Amniotic stem cell (primary cell): ENCODE measurements around the gene SMAD1.

Experiments
- DNase-seq: peaks from one replicate; lab custom pipeline; 2025; lab: John Stamatoyannopoulos, UW

SMAD1 gene

GRCh38 chr4:145481164-145481941, at the start of gene SMAD1:
Gene SMAD1 (plus strand): TSS chr4:145481853. CDS start chr4:145514614, 32,761 bp downstream.
- DNase-seq: peak; percentile 34

DNA sequence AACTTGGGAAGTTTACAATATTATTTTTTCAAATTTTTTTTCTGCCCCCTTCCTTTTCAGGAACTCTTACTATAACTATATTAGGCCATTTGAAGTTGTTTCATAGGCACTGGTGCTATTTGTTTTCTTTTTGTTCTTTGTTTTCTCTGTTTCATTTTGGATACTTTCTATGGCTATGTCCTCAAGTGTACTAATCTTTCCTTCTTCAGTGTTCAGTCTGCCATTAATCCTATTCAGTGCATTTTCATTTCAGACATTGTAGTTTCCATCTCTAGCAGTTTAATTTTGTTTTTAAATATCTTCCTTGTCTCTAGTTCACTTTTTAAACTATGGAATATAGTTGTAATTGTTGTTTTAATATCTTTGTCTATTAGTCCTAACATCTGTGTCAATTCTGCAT, 48.0 kb upstream of the SMAD1 start:
- no peak for DNase-seq

- DNase-seq: no peak
Measured at GRCh38 chr4:145435646-145436045, 46.0 kb upstream of the SMAD1 start.

- no peak for DNase-seq
Measured at GRCh38 chr4:145436114-145436513, 45.5 kb upstream of the SMAD1 start.

- no peak for DNase-seq
Measured at GRCh38 chr4:145436796-145437195, 44.9 kb upstream of the SMAD1 start.

GRCh38 chr4:145437466-145437865, 44.2 kb upstream of the SMAD1 start:
- no peak for DNase-seq

DNA sequence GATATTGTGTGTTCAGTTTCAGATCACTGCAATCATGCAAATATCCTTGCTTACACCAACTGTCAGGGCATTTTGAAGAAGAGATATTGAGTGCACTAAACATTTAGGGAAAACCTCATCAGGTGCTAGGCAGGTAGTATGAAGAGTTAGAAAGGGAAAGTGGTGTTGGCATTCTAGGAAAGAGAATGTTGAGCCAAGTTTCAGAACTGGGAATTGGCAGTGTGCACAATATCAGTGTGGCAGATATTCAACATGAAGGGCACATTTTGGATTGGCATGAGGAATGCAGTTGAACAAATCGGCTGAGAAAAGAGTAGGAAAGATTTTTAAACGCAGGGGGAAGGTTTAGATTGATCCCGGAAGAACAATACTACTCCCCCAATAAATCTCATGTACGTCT, 43.4 kb upstream of the SMAD1 start:
- DNase-seq: no peak

DNA sequence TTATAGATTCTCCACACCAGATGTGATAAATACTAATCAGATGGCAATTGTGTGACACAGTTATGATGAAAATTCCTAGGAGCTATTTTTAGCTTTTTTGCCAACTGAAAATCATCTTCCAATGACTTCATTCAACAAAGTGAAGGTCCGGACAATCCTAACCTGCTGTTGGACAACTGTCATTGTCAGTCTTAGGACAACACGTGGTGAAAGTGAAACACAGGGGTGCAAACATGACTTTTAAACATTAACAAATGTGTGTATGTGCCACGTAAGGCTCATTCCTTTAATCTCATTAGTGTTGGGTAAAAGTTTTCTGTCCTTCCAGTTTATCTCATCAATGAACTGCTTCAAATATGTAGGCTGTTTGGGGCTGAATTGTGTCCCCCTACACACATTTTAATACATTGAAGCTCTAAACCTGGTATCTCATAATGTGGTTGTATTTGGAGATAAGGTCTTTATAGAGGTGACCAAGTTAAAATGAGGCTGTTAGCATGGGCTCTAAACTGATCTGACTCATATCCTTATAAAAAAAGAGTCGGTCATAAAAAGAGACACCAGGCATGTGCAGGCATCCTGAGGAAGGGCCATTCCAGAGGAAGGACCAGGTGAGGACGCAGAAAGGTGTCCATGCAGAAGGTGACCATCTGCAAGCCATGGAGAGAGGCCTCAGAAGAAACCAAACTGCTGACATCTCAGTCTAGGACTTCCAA, 41.2 kb upstream of the SMAD1 start:
- DNase-seq: no peak

- DNase-seq: no peak
Measured at GRCh38 chr4:145446184-145446583, 35.5 kb upstream of the SMAD1 start.

- no peak for DNase-seq
Measured at GRCh38 chr4:145451895-145452294, 29.8 kb upstream of the SMAD1 start.

- DNase-seq: no peak
Measured at GRCh38 chr4:145452447-145453162, 29.0 kb upstream of the SMAD1 start.

DNA sequence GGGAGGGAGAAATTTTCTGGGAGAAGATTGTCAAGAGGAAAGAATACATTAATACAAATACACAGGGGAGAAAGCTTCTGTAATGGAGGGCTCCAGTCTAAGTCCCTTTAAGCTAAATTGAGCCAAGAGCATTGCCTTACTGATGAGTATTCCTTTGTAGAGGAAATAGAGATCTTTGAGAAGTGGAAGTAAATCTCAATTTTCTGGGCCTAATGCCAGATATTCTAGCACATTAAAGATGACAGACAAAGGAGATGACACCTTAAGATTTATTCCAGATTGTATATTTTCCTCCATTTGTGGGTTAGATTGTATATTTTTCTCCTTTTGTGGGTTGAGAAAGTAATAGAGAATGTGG, 28.5 kb upstream of the SMAD1 start:
- DNase-seq: no peak

GRCh38 chr4:145473203-145473602, 8.4 kb upstream of the SMAD1 start:
- no peak for DNase-seq

- DNase-seq: no peak
Measured at GRCh38 chr4:145480257-145480656, 1.4 kb upstream of the SMAD1 start.

GRCh38 chr4:145481942-145482208, 222 bp downstream of the SMAD1 start:
- no peak for DNase-seq

DNA sequence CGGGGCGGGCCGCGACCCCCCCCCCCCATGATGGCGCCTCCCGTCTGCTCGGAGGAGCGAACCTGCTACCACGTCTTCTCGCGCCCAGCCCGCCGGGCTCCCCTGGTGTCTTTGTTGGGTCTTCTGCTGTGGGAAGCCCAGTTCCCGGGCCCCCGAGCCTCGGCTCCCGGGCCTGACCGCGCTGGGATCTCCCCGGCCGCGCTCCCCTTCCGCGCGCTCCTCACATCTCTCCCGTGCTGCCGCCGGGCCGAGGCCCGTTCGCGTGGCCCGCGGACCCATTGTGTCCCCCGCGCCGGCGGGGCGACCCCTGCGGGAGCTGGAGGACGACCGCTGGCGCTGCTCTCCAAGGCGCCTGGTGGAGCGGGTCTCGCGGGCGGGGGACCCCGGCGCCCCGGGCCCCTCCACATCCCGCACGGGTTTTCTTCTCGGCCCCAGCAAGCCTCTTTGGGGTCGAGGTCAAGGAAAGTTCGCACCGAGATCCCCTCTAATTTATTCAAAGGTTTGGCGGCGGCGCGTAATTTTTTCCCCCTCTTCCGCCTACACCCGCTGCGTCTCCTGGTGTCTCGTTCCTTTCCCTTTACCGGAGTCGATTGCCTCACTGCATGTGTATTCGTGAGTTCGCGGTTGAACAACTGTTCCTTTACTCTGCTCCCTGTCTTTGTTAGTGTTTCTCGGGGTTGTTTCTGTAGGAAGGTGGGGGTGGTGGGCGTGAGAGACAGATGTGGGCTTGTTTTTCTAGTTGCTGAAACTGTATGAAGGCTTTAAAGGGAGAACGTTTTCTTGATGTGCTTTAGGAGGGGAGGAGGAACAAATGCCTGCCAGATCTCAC, 770 bp downstream of the SMAD1 start:
- DNase-seq: peak; percentile 49

DNA sequence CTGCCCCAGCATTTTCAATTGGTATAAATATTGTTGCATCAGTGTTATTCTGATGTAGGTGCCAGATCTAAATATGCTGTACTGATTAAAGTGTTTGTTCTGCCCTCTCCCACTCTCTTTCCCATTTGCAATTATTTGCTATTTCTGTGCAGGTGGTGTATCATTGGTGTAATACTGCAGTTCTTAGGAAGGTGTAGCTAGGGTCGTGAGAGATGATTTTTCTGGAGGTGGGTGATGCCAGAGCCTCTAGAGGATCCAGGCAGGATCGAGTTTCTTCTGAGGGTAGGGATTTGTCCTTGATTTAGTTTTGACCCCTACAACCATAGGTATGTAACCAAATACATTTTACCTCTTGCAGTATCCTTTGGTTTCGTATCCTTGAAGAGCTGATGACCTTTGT, 1.9 kb downstream of the SMAD1 start:
- DNase-seq: no peak

GRCh38 chr4:145484225-145484846, 2.7 kb downstream of the SMAD1 start:
- no peak for DNase-seq

DNA sequence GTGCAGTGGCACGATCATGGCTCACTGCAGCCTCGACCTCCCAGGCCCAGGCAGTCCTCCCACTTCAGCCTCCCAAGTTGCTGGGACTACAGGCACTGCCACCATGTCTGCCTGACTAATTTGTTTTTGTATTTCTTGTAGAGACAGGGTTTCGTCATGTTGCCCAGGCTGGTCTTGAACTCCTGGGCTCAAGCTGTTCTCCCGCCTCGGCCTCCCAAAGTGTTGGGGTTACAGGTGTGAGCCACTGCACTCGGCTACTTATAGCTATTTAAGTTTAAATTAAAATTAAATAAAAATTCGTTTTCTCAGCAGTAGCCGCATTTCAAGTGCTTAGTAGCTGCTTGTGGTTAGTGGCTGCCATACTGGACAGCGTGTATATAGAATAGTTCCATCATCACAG, 3.5 kb downstream of the SMAD1 start:
- no peak for DNase-seq

DNA sequence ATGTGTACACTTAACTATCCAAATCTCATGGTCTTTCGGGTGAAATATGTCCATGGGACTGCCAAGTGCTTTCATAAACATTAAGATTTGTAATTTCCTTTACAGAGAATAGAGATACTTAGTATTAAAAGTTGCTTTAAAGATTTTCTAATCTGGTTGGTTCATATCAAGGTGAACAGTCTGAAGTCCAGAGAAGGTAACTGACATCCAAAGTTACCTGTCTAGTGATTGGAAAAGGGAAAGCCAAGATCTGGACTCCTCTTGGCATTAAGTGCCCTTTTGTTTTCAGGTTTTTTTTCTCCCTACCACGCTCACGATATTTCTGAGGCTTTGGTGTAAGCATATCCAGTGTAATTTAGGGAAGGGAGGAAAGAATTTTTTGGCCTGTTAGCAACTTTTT, 5.0 kb downstream of the SMAD1 start:
- DNase-seq: no peak

- no peak for DNase-seq
Measured at GRCh38 chr4:145487631-145488030, 6.0 kb downstream of the SMAD1 start.

DNA sequence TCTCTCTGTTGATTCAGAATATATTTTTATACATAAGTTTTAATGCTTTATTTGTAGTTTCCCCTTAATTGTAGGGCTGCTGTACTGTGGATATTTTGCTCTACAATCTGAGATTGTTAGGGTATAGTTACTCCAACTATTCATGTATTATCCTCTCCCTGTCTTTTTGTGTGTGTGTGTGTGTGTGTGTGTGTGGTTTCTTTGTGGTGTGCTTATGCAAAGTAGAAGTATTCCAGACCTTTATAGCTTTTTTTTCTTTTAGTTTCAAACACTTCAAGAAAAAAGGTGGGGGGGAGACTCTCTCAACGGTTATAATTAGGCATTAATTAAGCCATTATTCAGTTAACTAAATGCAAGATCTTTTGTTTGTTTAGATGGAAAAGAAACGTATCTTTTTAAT, 6.7 kb downstream of the SMAD1 start:
- no peak for DNase-seq
